KMS-11 (cell line): Measurements from ENCODE around the gene CHCHD6.

Experiments
- H2AFZ ChIP-seq: fragments of 200-600 bp; sonication (generic); 2 replicates; pipeline ENCODE4 v1.6.1; 2016; ENCODE audit warnings: antibody characterized with exemption, mixed run types, low read depth
- H3K27ac ChIP-seq: fragments of 200-600 bp; sonication (generic); 2 replicates; pipeline ENCODE4 v1.6.1; 2016; ENCODE audit warnings: mild to moderate bottlenecking, mixed run types
- H3K27me3 ChIP-seq: fragments of 200-600 bp; sonication (generic); 2 replicates; pipeline ENCODE4 v1.6.1; 2017; ENCODE audit warnings: mild to moderate bottlenecking, low read depth, mixed run types, moderate library complexity; ENCODE audit not compliant: insufficient read depth
- H3K36me3 ChIP-seq: fragments of 200-600 bp; sonication (generic); 2 replicates; pipeline ENCODE4 v1.6.1; 2017; ENCODE audit warnings: mild to moderate bottlenecking, mixed run types; ENCODE audit not compliant: insufficient read depth
- H3K4me1 ChIP-seq: fragments of 200-600 bp; sonication (generic); 2 replicates; pipeline ENCODE4 v1.6.1; 2016; ENCODE audit warnings: mild to moderate bottlenecking, low read depth, mixed run types; ENCODE audit not compliant: poor library complexity, severe bottlenecking
- H3K4me2 ChIP-seq: fragments of 200-600 bp; sonication (generic); 2 replicates; pipeline ENCODE4 v1.7.0; 2016; ENCODE audit warnings: mild to moderate bottlenecking, mixed run types
- H3K4me3 ChIP-seq: fragments of 200-600 bp; sonication (generic); IDR thresholded peaks from 2 replicates; pipeline ENCODE4 v1.6.1; 2017; ENCODE audit warnings: low read depth, low read length, mixed read lengths; ENCODE audit not compliant: insufficient read depth
- H3K79me2 ChIP-seq: fragments of 200-600 bp; sonication (generic); 2 replicates; pipeline ENCODE4 v1.6.1; 2016; ENCODE audit warnings: low read depth, mixed run types; ENCODE audit not compliant: insufficient read depth
- H3K9ac ChIP-seq: fragments of 200-600 bp; sonication (generic); 2 replicates; pipeline ENCODE4 v1.6.1; 2016; ENCODE audit warnings: mild to moderate bottlenecking, mixed run types
- H4K20me1 ChIP-seq: fragments of 200-600 bp; sonication (generic); 2 replicates; pipeline ENCODE4 v1.6.1; 2016; ENCODE audit warnings: mild to moderate bottlenecking, mixed run types; ENCODE audit not compliant: insufficient read depth
- TF ChIP-seq, protein P1 (sequence below): fragments of 200-600 bp; sonication (generic); conservative IDR thresholded peaks from 2 replicates; pipeline ENCODE4 v1.6.1; 2017; ENCODE audit warnings: low read depth, mild to moderate bottlenecking, antibody characterized with exemption, low read length, moderate library complexity, mixed read lengths

Gene CHCHD6

DNA sequence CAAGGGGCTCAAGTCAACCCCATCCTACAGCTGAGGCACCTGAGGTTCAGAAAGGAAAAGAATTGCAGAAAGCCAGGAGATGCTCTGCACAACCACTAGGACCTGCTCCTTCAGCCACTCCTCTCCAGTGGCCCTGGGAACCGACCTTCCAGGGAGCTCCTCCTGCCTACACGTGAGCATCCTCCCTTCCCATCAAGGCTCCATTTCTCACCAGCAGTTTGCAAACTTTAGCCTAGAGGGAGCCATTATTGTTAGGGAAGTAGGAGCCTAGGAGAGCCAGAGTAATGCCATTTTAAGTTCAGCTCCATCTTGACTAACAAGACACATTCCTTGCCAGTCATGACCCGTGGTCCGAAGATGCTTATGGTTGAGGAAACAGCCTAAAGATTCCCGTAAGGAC, 11.2 kb upstream of the CHCHD6 start:
- H3K4me3 ChIP-seq = no peak overlapping the region
- H3K4me1 ChIP-seq = no peaks in the 10 kb centered on the region
- no peaks in the 10 kb centered on the region for H4K20me1 ChIP-seq
- H3K27me3 ChIP-seq = no peaks in the 10 kb centered on the region
- no peak overlapping the region for H3K9ac ChIP-seq
- H3K79me2 ChIP-seq = no peaks in the 10 kb centered on the region
- TF ChIP-seq, protein P1, sequence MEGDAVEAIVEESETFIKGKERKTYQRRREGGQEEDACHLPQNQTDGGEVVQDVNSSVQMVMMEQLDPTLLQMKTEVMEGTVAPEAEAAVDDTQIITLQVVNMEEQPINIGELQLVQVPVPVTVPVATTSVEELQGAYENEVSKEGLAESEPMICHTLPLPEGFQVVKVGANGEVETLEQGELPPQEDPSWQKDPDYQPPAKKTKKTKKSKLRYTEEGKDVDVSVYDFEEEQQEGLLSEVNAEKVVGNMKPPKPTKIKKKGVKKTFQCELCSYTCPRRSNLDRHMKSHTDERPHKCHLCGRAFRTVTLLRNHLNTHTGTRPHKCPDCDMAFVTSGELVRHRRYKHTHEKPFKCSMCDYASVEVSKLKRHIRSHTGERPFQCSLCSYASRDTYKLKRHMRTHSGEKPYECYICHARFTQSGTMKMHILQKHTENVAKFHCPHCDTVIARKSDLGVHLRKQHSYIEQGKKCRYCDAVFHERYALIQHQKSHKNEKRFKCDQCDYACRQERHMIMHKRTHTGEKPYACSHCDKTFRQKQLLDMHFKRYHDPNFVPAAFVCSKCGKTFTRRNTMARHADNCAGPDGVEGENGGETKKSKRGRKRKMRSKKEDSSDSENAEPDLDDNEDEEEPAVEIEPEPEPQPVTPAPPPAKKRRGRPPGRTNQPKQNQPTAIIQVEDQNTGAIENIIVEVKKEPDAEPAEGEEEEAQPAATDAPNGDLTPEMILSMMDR = no peak
- no peaks in the 10 kb centered on the region for H3K36me3 ChIP-seq
- no peak overlapping the region for H3K4me2 ChIP-seq
- H2AFZ ChIP-seq = no peak overlapping the region
- no peak overlapping the region for H3K27ac ChIP-seq

DNA sequence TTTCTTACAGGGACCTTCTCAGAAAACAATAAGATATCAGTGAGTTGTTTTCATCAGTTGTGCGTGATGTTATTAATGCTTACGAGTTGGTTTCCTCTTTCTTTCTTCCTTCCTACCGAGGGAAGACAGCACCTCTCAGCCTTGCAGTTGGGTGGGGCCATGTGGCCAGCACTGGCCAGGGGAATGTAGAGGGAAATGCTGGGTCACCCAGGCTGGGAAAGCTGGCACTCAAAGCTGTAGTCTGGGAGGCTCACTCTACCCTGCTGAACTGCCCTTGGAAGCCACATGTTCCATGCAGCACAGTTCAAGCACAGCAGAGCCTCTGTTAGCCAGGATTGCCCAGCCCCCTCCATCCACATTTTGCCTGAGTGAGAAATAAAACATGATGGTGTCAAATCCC, 10.1 kb upstream of the CHCHD6 start:
- H3K27me3 ChIP-seq = no peaks in the 10 kb centered on the region
- H3K4me1 ChIP-seq = no peaks in the 10 kb centered on the region
- H4K20me1 ChIP-seq = no peaks in the 10 kb centered on the region
- H3K27ac ChIP-seq = no peak overlapping the region
- H2AFZ ChIP-seq = no peak overlapping the region
- TF ChIP-seq, protein P1 = no peak
- no peaks in the 10 kb centered on the region for H3K36me3 ChIP-seq
- H3K4me2 ChIP-seq = no peak overlapping the region
- no peak overlapping the region for H3K9ac ChIP-seq
- no peaks in the 10 kb centered on the region for H3K79me2 ChIP-seq
- no peak overlapping the region for H3K4me3 ChIP-seq

DNA sequence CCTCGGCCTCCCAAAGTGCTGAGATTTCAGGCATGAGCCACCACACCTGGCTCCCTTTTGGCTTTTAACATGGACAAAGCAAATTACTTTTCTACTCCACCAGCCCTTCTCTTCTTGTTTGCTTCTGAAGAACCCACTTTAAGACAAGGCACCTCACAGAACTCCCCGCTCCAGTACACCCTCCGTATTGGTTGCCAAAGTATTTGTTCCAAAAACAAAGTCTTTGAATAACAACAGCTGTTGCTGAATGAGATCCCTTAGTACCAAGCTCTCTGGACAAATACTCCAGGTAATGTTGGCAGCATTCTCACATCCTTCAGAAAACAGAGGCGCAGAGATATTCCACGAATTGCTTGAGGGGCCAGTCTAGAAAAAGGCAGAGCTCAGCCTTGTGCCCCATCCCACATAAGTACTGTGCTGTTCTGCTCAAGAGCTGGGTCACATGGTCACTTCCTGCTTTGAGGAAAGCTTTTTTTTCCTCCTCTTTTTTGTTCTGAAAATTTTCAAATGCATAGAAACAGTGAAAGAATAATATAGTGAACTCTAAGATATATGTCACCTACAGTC, 7.3 kb upstream of the CHCHD6 start:
- Histone ChIP-seq H3K36me3 (no peaks in the 10 kb centered on the region), H3K4me2 (no peak overlapping the region), H2AFZ (no peak overlapping the region), H3K79me2 (no peaks in the 10 kb centered on the region), H3K27me3 (no peaks in the 10 kb centered on the region), H3K9ac (no peak overlapping the region), H3K4me3 (no peak overlapping the region), H4K20me1 (no peaks in the 10 kb centered on the region), H3K27ac (no peak overlapping the region), H3K4me1 (no peaks in the 10 kb centered on the region)
- TF ChIP-seq, protein P1 = no peak

DNA sequence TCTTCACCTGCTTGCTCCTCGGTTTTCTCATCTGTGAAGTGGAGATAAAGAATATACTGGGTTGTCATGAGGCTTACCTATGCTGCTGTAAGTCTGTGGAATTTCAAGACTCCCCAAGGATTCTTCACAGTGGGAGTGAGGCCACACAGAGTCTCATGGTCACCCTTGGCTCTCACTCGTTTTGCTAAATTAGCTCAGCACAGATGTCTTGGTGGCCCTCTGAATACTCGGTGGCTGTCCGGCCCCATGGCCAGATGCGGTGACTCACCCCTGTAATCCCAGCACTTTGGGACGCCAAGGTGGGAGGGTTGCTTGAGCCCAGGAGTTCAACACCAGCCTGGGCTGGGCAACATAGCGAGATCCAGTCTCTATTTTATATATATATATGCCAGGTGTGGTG, 5.0 kb upstream of the CHCHD6 start:
- Histone ChIP-seq H3K27me3 (no peaks in the 10 kb centered on the region), H3K36me3 (no peaks in the 10 kb centered on the region), H3K79me2 (no peaks in the 10 kb centered on the region), H3K27ac (no peak overlapping the region), H3K9ac (no peak overlapping the region), H3K4me1 (peaks cover 5% of the 10 kb centered on the region), H3K4me3 (no peak overlapping the region), H2AFZ (no peak overlapping the region), H4K20me1 (no peaks in the 10 kb centered on the region), H3K4me2 (no peak overlapping the region)
- TF ChIP-seq, protein P1 = no peak
